Stomach smooth muscle (tissue), 2 donors: ENCODE measurements around the gene ERCC3.

Experiments used
- H3K27ac ChIP-seq: one replicate; pipeline ENCODE4 v1.7.0; 2013; ENCODE audit warnings: mild to moderate bottlenecking, low read length, inconsistent platforms
- H3K27me3 ChIP-seq, 2 donors: one replicate each; pipeline ENCODE4 v1.7.0; 2013; ENCODE audit warnings: low read length in 2 of 2; ENCODE audit not compliant: insufficient read depth in 2 of 2, control insufficient read depth in 1 of 2
- H3K36me3 ChIP-seq, 2 donors: one replicate each; pipeline ENCODE4 v1.7.0; 2013; ENCODE audit warnings: low read length in 2 of 2; ENCODE audit not compliant: control insufficient read depth in 2 of 2, insufficient read depth in 2 of 2
- H3K4me1 ChIP-seq: one replicate; pipeline ENCODE4 v1.7.0; 2013; ENCODE audit warnings: low read length; ENCODE audit not compliant: control insufficient read depth, insufficient read depth
- H3K4me3 ChIP-seq, 2 donors: one replicate each; pipeline ENCODE4 v1.7.0; 2013; ENCODE audit warnings: low read length in 2 of 2
- H3K9ac ChIP-seq, 2 donors: one replicate each; pipeline ENCODE4 v1.7.0; 2013; ENCODE audit warnings: low read length in 2 of 2, mild to moderate bottlenecking in 1 of 2
- H3K9me3 ChIP-seq, 2 donors: one replicate each; pipeline ENCODE4 v1.7.0; 2013; ENCODE audit warnings: low read length in 2 of 2; ENCODE audit not compliant: control insufficient read depth in 2 of 2
- donor health status: healthy.
- donor health status: Pancreatic carcinoma.

ERCC3 gene

DNA sequence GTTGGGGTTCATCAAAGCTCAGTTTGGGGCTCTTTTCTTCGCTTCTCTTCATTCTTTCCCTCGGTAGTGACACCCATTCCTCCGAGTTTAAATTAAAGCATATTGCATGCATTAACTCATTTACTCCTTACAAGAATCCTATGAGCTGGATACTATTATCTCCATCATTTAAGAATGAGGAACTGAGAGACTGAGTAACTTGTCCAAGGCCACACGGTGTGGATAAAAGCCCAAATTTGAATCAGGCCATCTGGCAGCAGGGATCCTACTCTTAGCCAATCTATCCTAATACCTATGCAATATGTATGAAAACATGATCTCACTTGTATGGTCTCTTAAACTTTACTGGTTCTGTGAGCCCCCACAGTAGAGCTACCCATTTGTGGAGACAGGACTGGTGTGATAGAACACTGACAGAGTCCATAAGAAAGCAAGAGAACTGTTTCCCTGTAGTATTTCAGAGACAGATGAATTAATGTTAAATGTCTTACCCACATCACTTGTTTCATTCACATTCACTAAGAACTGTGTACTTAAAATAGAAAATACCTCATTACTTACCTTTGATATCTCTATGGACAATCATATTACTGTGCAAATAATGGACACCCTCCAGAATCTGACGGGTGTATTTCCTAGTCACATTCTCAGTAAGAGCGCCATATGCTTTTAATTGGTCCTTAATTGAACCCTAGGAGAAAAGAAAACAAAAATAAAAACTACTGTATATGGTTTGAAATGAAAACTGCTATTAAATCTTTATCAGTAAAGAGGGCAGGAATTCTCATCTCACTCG is 20.4 kb upstream of the ERCC3 start:
- Histone ChIP-seq H3K9ac (no peak overlapping the region), H3K36me3 (peaks cover 39 to 44% of the 10 kb centered on the region in 2 donors), H3K27ac (no peak overlapping the region), H3K27me3 (no peaks in the 10 kb centered on the region), H3K4me3 (no peak overlapping the region), H3K4me1 (no peaks in the 10 kb centered on the region), H3K9me3 (no peaks in the 10 kb centered on the region)

DNA sequence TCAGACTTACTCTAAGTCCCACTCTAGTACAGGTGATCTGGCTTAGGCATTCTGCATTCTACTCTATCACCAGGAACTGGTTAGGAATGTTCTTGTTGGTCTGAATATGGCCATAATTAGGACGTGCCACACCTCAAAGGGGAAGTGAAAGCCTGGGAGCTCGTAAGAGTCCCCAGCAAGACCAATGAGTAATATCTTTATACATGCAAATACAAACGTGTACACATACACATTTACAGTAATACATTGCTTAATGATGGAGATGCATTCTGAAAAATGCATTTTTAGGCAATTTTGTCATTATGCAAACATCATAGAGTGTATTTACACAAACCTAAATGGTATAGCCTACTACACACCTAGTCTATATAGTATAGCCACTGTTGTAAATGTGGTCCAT is 19.5 kb upstream of the ERCC3 start:
- Histone ChIP-seq H3K36me3 (peaks cover 41 to 43% of the 10 kb centered on the region in 2 donors), H3K9me3 (no peaks in the 10 kb centered on the region), H3K27me3 (no peaks in the 10 kb centered on the region), H3K4me3 (no peak overlapping the region), H3K9ac (no peak overlapping the region), H3K4me1 (no peaks in the 10 kb centered on the region), H3K27ac (no peak overlapping the region)

DNA sequence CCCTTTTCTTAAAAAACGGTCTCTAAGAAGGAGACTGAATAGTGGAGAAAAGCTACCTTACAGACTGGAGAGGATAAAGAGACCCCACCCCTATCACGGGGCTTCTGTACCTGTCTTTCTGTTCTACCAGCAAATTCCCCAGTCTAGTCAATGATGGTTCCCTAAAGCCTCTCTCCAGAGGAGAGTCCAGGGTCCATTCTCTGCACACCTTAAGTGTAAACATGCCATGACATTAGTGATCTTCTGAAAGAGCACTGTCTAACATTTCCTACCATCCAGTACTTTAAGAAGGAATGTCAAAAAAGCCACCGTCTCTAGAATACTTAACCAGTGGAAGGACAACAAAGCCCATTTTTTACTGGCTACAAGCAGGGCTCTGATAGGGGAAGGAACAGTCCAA is 17.0 kb upstream of the ERCC3 start:
- Histone ChIP-seq H3K27me3 (no peaks in the 10 kb centered on the region), H3K9me3 (no peaks in the 10 kb centered on the region), H3K27ac (no peak overlapping the region), H3K4me3 (no peak overlapping the region), H3K4me1 (no peaks in the 10 kb centered on the region), H3K36me3 (peaks cover 40 to 50% of the 10 kb centered on the region in 2 donors), H3K9ac (no peak overlapping the region)

DNA sequence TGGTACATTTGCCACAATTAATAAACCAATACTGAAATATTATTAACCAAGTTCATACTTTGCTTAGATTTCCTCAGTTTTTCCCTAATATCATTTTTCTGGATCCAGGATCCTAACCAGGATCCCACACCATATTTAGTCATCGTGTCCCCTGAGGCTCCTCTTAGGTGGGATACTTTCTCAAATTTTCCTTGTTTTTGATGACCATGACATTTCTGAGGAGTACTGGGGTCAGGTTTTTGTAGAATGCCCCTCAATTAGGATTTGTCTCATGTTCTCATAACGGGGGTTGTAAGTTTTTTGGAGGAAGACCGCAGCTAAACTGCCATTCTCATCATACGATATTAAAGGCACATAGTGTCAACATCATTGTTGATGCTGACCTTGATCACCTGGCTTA is 15.5 kb upstream of the ERCC3 start:
- Histone ChIP-seq H3K4me1 (no peaks in the 10 kb centered on the region), H3K27me3 (no peaks in the 10 kb centered on the region), H3K9me3 (no peaks in the 10 kb centered on the region), H3K27ac (no peak overlapping the region), H3K4me3 (no peak overlapping the region), H3K9ac (no peak overlapping the region), H3K36me3 (peaks cover 37 to 45% of the 10 kb centered on the region in 2 donors)

GRCh38 chr2:127308586-127309138 is 14.7 kb upstream of the ERCC3 start:
- H3K4me3 ChIP-seq = no peak overlapping the region
- H3K27ac ChIP-seq = no peak overlapping the region
- no peak overlapping the region for H3K9ac ChIP-seq
- H3K36me3 ChIP-seq = peaks cover 29 to 37% of the 10 kb centered on the region in 2 donors
- H3K4me1 ChIP-seq = no peaks in the 10 kb centered on the region
- H3K9me3 ChIP-seq = no peaks in the 10 kb centered on the region
- H3K27me3 ChIP-seq = no peaks in the 10 kb centered on the region

- H3K4me1 ChIP-seq = no peaks in the 10 kb centered on the region
- H3K4me3 ChIP-seq = no peak overlapping the region
- H3K36me3 ChIP-seq = peaks cover 18 to 24% of the 10 kb centered on the region in 2 donors
- H3K27ac ChIP-seq = no peak overlapping the region
- no peaks in the 10 kb centered on the region for H3K9me3 ChIP-seq
- H3K27me3 ChIP-seq = no peaks in the 10 kb centered on the region
- no peak overlapping the region for H3K9ac ChIP-seq
Observed at GRCh38 chr2:127305990-127306585, 12.1 kb upstream of the ERCC3 start.

DNA sequence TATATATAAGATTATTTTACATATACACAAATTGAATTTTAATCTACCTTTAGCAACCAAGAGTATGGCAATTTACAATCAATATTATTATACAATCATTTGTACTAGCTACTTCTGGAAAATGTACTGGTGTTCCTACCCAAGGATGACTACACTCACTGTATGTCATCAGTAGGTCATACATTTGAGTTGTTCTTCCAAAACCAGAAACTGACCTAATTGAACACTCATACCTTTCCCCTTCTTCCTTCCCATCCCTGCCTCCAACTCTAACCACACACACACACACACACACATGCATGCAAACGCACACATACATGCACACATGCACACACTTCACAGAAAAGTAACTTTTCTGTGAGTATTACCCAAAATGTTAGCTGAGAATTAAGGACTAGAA is 8.2 kb upstream of the ERCC3 start:
- H3K36me3 ChIP-seq = peaks cover 5 to 11% of the 10 kb centered on the region in 2 donors
- no peaks in the 10 kb centered on the region for H3K27me3 ChIP-seq
- no peak overlapping the region for H3K9ac ChIP-seq
- H3K9me3 ChIP-seq = no peaks in the 10 kb centered on the region
- no peaks in the 10 kb centered on the region for H3K4me1 ChIP-seq
- H3K4me3 ChIP-seq = no peak overlapping the region
- no peak overlapping the region for H3K27ac ChIP-seq

DNA sequence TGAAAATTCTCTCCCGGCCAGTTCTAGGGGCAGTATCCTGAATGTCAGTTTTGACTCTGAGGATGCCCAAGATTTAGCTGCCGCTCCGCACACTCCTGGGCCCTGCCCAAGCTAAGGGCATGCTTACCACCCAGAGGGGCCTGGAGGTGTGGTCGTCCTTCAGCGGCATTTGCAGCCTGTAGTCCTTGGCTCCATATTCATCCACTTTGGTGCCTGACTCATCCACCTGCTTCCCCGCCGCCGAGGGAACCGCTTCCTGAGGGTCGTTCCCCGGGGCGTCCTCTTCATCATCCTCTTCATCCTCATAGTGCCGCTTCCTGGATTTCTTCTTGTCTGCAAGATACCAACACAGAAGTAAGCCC is 577 bp downstream of the ERCC3 start:
- Histone ChIP-seq H3K27ac (peak overlapping the region; percentile 64), H3K9ac (peak overlapping the region; percentile 80 to 89), H3K9me3 (no peaks in the 10 kb centered on the region), H3K4me3 (peak overlapping the region; percentile 91 to 93), H3K27me3 (no peaks in the 10 kb centered on the region), H3K4me1 (peaks cover 11% of the 10 kb centered on the region), H3K36me3 (peaks cover 31 to 36% of the 10 kb centered on the region in 2 donors)

GRCh38 chr2:127288274-127288673 is 5.7 kb downstream of the ERCC3 start:
- Histone ChIP-seq H3K27ac (no peak overlapping the region), H3K4me3 (no peak overlapping the region), H3K9ac (no peak overlapping the region), H3K9me3 (peaks cover 0 to 2% of the 10 kb centered on the region in 2 donors), H3K36me3 (peaks cover 66 to 67% of the 10 kb centered on the region in 2 donors), H3K27me3 (no peaks in the 10 kb centered on the region), H3K4me1 (peaks cover 8% of the 10 kb centered on the region)

DNA sequence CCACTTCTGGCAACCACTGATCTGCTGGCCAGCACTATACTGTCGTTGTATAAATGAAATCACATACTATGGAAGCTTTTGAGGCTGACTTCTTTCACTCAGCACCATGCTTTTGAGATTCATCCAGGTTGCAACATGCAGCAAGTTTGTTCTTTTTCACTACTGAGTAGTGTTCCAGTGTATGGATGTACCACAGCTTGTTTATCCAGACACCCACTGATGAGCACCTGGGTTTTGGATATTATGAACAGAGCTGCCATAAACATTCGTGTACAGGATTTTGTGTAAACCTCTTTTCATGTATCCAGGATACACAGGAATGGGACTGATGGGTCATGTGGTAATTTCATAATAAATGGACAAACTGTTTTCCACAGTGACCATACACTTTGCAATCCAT is 10.7 kb downstream of the ERCC3 start:
- Histone ChIP-seq H3K27ac (no peak overlapping the region), H3K27me3 (no peaks in the 10 kb centered on the region), H3K4me1 (no peaks in the 10 kb centered on the region), H3K36me3 (peaks cover 48 to 68% of the 10 kb centered on the region in 2 donors), H3K9ac (no peak overlapping the region), H3K4me3 (no peak overlapping the region), H3K9me3 (peaks cover 0 to 2% of the 10 kb centered on the region in 2 donors)

DNA sequence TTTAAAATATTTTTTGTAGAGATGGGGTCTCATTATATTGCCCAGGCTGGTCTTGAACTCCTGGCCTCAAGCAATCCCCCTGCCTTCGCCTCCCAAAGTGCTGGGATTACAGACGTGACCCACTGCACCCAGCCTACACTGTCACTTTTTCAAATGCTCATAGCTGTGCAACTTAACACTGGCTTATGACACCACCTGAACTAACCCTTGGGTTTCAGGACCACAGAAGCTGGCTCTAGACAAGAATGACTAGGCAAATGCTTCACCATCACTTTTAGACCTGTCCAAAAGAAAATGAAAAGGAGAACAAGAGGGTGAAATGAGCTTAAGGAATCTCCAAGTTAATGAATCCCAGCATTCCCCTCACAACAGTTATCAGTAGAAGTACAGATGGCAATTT is 13.3 kb downstream of the ERCC3 start:
- H3K9me3 ChIP-seq = peaks cover 0 to 2% of the 10 kb centered on the region in 2 donors
- H3K4me3 ChIP-seq = no peak overlapping the region
- no peaks in the 10 kb centered on the region for H3K27me3 ChIP-seq
- H3K9ac ChIP-seq = no peak overlapping the region
- no peak overlapping the region for H3K27ac ChIP-seq
- H3K4me1 ChIP-seq = no peaks in the 10 kb centered on the region
- H3K36me3 ChIP-seq = peaks cover 39 to 61% of the 10 kb centered on the region in 2 donors
